PC-3 (cell line): Measurements from ENCODE around the gene PTPN22. TPM values are rescaled to one million over a fixed set of nuclear protein-coding genes. Genes with fewer than 3 reads are reported as not detected.

Source experiments
- ATAC-seq: fragments of 200-7000 bp; cut with Tn5 transposase; 2 replicates; pipeline ENCODE4 v1.9.1; 2020; ENCODE audit warnings: mild to moderate bottlenecking, moderate library complexity
- BruUV-seq: library from RNA; stranded (reverse); fragments of 400-500 nt; replicated peaks from 2 replicates; lab custom pipeline; 2021; lab: Mats Ljungman, UMichigan
- CTCF ChIA-PET: fragments of 300-600 bp; sonication (Branson Sonifier 250); formaldehyde crosslinking; loops from one replicate; lab custom pipeline; 2022; ENCODE audit warnings: antibody characterized with exemption; lab: Charles Lee
- POLR2A ChIA-PET: fragments of 300-600 bp; sonication (Branson Sonifier 250); formaldehyde crosslinking; loops from one replicate; lab custom pipeline; 2022; ENCODE audit warnings: antibody characterized with exemption; ENCODE audit not compliant: unreplicated experiment; lab: Charles Lee
- DNase-seq: peaks from one replicate; pipeline ENCODE4 v3.0.0-alpha.2; 2015
- H2AFZ ChIP-seq: fragments of 300-600 bp; sonication (generic); 2 replicates; pipeline ENCODE4 v1.6.0; 2016; ENCODE audit warnings: antibody characterized with exemption, low read length
- H3F3A ChIP-seq: fragments of 300-600 bp; sonication (generic); one replicate; pipeline ENCODE4 v1.6.0; 2017; ENCODE audit warnings: antibody characterized with exemption, low read length, control low read depth, mild to moderate bottlenecking; ENCODE audit not compliant: unreplicated experiment
- H3K27ac ChIP-seq: fragments of 300-600 bp; sonication (generic); 2 replicates; pipeline ENCODE4 v1.5.1; 2016; ENCODE audit warnings: mild to moderate bottlenecking, low read length
- H3K27me3 ChIP-seq: fragments of 300-600 bp; sonication (generic); 2 replicates; pipeline ENCODE4 v1.6.1; 2016; ENCODE audit warnings: low read length, mixed read lengths
- H3K36me3 ChIP-seq: fragments of 300-600 bp; sonication (generic); 2 replicates; pipeline ENCODE4 v1.6.1; 2016; ENCODE audit warnings: low read depth, mixed run types, low read length, mixed read lengths
- H3K4me1 ChIP-seq: fragments of 300-600 bp; sonication (generic); 2 replicates; pipeline ENCODE4 v1.5.1; 2016; ENCODE audit warnings: low read length; ENCODE audit not compliant: insufficient read depth
- H3K4me2 ChIP-seq: fragments of 300-600 bp; sonication (generic); 2 replicates; pipeline ENCODE4 v1.6.0; 2016; ENCODE audit warnings: low read length
- H3K4me3 ChIP-seq: fragments of 300-600 bp; sonication (generic); 2 replicates; pipeline ENCODE4 v1.5.1; 2016; ENCODE audit warnings: mild to moderate bottlenecking, low read length, mixed read lengths
- H3K79me2 ChIP-seq: fragments of 300-600 bp; sonication (generic); 2 replicates; pipeline ENCODE4 v1.6.1; 2017; ENCODE audit warnings: low read length, mixed read lengths
- H3K9ac ChIP-seq: fragments of 300-600 bp; sonication (generic); 2 replicates; pipeline ENCODE4 v1.6.0; 2016; ENCODE audit warnings: mild to moderate bottlenecking, low read length
- H3K9me2 ChIP-seq: fragments of 300-600 bp; sonication (generic); replicated peaks from 2 replicates; pipeline ENCODE4 v1.6.1; 2016; ENCODE audit warnings: mixed run types, low read length, mixed read lengths
- H3K9me3 ChIP-seq: fragments of 300-600 bp; sonication (generic); 2 replicates; pipeline ENCODE4 v1.6.1; 2016; ENCODE audit warnings: low read length, mixed read lengths
- H4K20me1 ChIP-seq: fragments of 300-600 bp; sonication (generic); 2 replicates; pipeline ENCODE4 v1.6.1; 2016; ENCODE audit warnings: low read length, mixed read lengths
- EZH2 ChIP-seq: fragments of 300-600 bp; sonication (generic); IDR thresholded peaks from one replicate; pipeline ENCODE4 v1.6.1; 2017; ENCODE audit warnings: antibody characterized with exemption, mild to moderate bottlenecking, low read length; ENCODE audit not compliant: unreplicated experiment
- EZH2phosphoT487 ChIP-seq: fragments of 300-600 bp; sonication (generic); IDR thresholded peaks from 2 replicates; pipeline ENCODE4 v1.6.1; 2018; ENCODE audit warnings: mild to moderate bottlenecking, antibody characterized with exemption, low read length, borderline replicate concordance
- intact Hi-C: fragments of 100-400 bp; cut with micrococcal nuclease; formaldehyde crosslinking; loops from 2 replicates; pipeline ENCODE4 v1.9.0; 2023
- total RNA-seq: library from RNA; depleted of rRNA; stranded (reverse); fragments of >200 nt; gene quantifications from 2 replicates; pipeline ENCODE4 v1.2.3, GENCODE V29; 2014
- TF ChIP-seq, protein P1 (sequence below): fragments of 300-600 bp; sonication (generic); conservative IDR thresholded peaks from 2 replicates; pipeline ENCODE4 v1.5.1; 2017; ENCODE audit warnings: antibody characterized with exemption, low read depth, mild to moderate bottlenecking, low read length

The PTPN22 gene
- total RNA-seq, 1 experiment from 2014 or later: 0.04 TPM

DNA sequence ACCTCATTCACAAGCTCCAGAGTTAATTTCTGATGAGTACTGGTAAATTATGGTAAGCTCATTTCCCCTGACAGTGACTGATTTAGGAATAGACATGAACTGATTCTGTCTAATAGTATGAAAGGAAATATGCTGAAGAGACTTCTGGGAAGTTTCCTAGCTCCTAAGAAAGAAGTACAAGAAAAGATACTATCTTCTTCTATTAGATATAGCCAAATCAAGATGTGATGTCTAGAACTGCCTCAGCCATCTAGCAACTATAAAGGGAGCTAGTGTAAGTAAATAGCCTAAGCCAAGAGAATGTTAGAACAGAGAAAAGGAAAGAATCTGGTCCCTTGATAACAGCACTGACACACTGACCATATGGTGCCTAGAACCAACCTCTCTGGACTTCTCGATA, 101.5 kb downstream of the PTPN22 start:
- Histone ChIP-seq H3K4me1 (no peaks in the 10 kb centered on the region), H2AFZ (no peak overlapping the region), H3K9me3 (no peaks in the 10 kb centered on the region), H3K79me2 (no peaks in the 10 kb centered on the region), H3F3A (no peaks in the 10 kb centered on the region), H3K27me3 (no peaks in the 10 kb centered on the region), H3K9ac (no peak overlapping the region), H3K9me2 (no peaks in the 10 kb centered on the region), H3K4me3 (no peak overlapping the region), H4K20me1 (no peaks in the 10 kb centered on the region), H3K4me2 (no peak overlapping the region), H3K27ac (no peak overlapping the region), H3K36me3 (peaks cover 5% of the 10 kb centered on the region)
- no TSS peak for BruUV-seq
- intact Hi-C loops: no loop called here
- ChIA-PET CTCF (no interaction called here), POLR2A (no interaction called here)
- DNase-seq (no peak), ATAC-seq (no peak)
- TF ChIP-seq EZH2 (no peak), EZH2phosphoT487 (no peak)
- TF ChIP-seq, protein P1, sequence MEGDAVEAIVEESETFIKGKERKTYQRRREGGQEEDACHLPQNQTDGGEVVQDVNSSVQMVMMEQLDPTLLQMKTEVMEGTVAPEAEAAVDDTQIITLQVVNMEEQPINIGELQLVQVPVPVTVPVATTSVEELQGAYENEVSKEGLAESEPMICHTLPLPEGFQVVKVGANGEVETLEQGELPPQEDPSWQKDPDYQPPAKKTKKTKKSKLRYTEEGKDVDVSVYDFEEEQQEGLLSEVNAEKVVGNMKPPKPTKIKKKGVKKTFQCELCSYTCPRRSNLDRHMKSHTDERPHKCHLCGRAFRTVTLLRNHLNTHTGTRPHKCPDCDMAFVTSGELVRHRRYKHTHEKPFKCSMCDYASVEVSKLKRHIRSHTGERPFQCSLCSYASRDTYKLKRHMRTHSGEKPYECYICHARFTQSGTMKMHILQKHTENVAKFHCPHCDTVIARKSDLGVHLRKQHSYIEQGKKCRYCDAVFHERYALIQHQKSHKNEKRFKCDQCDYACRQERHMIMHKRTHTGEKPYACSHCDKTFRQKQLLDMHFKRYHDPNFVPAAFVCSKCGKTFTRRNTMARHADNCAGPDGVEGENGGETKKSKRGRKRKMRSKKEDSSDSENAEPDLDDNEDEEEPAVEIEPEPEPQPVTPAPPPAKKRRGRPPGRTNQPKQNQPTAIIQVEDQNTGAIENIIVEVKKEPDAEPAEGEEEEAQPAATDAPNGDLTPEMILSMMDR: no peak

DNA sequence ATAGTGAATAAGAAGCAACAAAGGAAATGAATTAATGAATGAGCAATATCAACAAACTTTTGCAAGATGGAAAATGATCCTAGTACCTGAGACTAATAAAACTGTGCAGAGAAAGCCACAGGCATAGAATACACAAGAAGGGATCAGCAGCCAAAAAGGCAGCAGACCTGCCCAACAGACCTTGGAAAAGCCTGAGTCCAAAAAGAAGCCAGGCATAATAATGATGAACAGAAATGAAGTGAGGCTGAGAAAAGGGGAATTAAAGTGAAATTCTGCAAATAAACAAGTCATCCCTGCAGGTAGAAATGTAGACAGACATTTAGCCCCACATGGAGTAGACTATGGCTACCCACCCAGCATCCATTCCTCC, 101.9 kb downstream of the PTPN22 start:
- TF ChIP-seq EZH2 (no peak), EZH2phosphoT487 (no peak)
- TF ChIP-seq, protein P1: no peak
- DNase-seq: no peak
- H3K4me2 ChIP-seq: no peak overlapping the region
- no peaks in the 10 kb centered on the region for H4K20me1 ChIP-seq
- peaks cover 8% of the 10 kb centered on the region for H3K36me3 ChIP-seq
- intact Hi-C loops: no loop called here
- no peak for ATAC-seq
- no peak overlapping the region for H2AFZ ChIP-seq
- H3K4me3 ChIP-seq: no peak overlapping the region
- no peaks in the 10 kb centered on the region for H3K9me3 ChIP-seq
- POLR2A ChIA-PET: no interaction called here
- no peaks in the 10 kb centered on the region for H3K79me2 ChIP-seq
- no peaks in the 10 kb centered on the region for H3F3A ChIP-seq
- no TSS peak for BruUV-seq
- no peak overlapping the region for H3K9ac ChIP-seq
- H3K27me3 ChIP-seq: no peaks in the 10 kb centered on the region
- no peak overlapping the region for H3K27ac ChIP-seq
- CTCF ChIA-PET: no interaction called here
- no peaks in the 10 kb centered on the region for H3K4me1 ChIP-seq
- no peaks in the 10 kb centered on the region for H3K9me2 ChIP-seq

DNA sequence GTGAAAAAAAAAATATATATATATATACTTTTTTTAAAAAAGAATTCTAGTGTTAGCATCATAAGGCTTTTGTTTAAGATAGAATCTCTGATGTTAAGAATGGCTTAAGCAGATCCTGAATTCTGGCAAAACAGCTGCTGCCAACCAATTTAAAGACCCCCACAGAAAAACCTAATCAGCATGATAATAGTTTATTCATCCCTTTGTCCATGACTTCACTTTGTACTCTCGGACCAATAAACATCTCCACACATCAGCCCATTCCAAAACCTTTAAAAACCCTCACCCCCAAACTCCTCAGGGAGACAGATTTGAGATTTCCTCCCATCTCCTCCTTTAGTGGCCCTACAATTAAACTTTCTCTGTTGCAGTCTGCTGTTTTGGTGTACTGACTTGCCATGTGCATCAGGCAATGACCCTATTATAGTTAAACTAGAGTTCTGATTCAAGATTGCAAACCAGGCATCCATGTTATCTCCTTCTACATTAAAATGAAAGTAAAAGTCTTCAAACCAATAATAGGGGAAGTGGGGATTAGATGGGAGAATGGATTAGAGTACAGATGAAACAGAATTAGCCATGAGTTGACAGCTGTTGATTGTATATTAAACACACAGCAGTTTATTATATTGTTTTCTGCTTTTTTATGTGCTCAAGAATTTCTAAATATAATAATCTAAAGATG, 102.5 kb downstream of the PTPN22 start:
- ChIA-PET CTCF (no interaction called here), POLR2A (no interaction called here)
- Histone ChIP-seq H3K27me3 (no peaks in the 10 kb centered on the region), H4K20me1 (no peaks in the 10 kb centered on the region), H3K9ac (no peak overlapping the region), H3K9me2 (no peaks in the 10 kb centered on the region), H3K4me3 (no peak overlapping the region), H3K27ac (no peak overlapping the region), H3K4me2 (no peak overlapping the region), H3K79me2 (no peaks in the 10 kb centered on the region), H3K9me3 (no peaks in the 10 kb centered on the region), H2AFZ (no peak overlapping the region), H3K4me1 (no peaks in the 10 kb centered on the region), H3F3A (no peaks in the 10 kb centered on the region), H3K36me3 (peaks cover 8% of the 10 kb centered on the region)
- TF ChIP-seq EZH2phosphoT487 (no peak), EZH2 (no peak)
- ATAC-seq (no peak), DNase-seq (no peak)
- intact Hi-C loops: no loop called here
- no TSS peak for BruUV-seq
